Measurements from ENCODE around the gene MAP2.

Gene MAP2

GRCh38 chr2:209451209-209451834 is 27.5 kb downstream of the MAP2 start:
- Histone ChIP-seq H3K36me3 (ENCODE audit: control insufficient read depth in 1 of 2, insufficient read depth in 2 of 2, low read depth in 1 of 2, low read length in 2 of 2) (no peaks in the 10 kb centered on the region), H3K4ac (ENCODE audit: low read depth in 1 of 2, low read length in 2 of 2) (no peak overlapping the region), H3K18ac (ENCODE audit: low read depth in 1 of 2, low read length in 2 of 2) (no peak overlapping the region), H3K27ac (ENCODE audit: low read length, poor library complexity, severe bottlenecking) (no peak overlapping the region), H3K9ac (ENCODE audit: low read length) (no peak overlapping the region), H2BK120ac (ENCODE audit: low read depth, low read length) (no peak overlapping the region), H2BK15ac (ENCODE audit: low read depth, poor library complexity, severe bottlenecking) (no peak overlapping the region), H3K14ac (ENCODE audit: low read length in 2 of 2) (no peak overlapping the region), H4K91ac (ENCODE audit: low read length) (no peak overlapping the region), H3K27me3 (ENCODE audit: control insufficient read depth in 1 of 2, insufficient read depth in 1 of 2, low read length in 2 of 2) (no peaks in the 10 kb centered on the region), H2AK5ac (ENCODE audit: low read length, severe bottlenecking) (no peak overlapping the region), H3K4me1 (ENCODE audit: control insufficient read depth, insufficient read depth, low read depth, low read length) (no peaks in the 10 kb centered on the region), H4K8ac (ENCODE audit: low read length) (no peak overlapping the region), H3K9me3 (ENCODE audit: control insufficient read depth, low read length) (no peaks in the 10 kb centered on the region), H2AFZ (ENCODE audit: low read depth, low read length) (no peak overlapping the region), H3K4me3 (ENCODE audit: insufficient read depth in 1 of 2, low read depth in 1 of 2, low read length in 2 of 2) (no peak overlapping the region), H3K79me1 (replicated peaks; ENCODE audit: low read length, poor library complexity, severe bottlenecking) (no peaks in the 10 kb centered on the region), H2BK5ac (ENCODE audit: low read depth, low read length, poor library complexity, severe bottlenecking) (no peak overlapping the region), H2BK12ac (ENCODE audit: low read length in 2 of 2) (no peak overlapping the region), H3K23ac (ENCODE audit: low read length in 2 of 2) (no peak overlapping the region), H3K4me2 (ENCODE audit: low read length, poor library complexity, severe bottlenecking) (no peak overlapping the region)
- DNase-seq = no peak
- 57% methylated on average over 3 of the region's 3 CpGs for WGBS

GRCh38 chr2:209456489-209456888 is 32.6 kb downstream of the MAP2 start:
- no peak overlapping the region for H3K23ac ChIP-seq (ENCODE audit: low read length in 2 of 2)
- H3K4me3 ChIP-seq (ENCODE audit: insufficient read depth in 1 of 2, low read depth in 1 of 2, low read length in 2 of 2) = no peak overlapping the region
- H3K14ac ChIP-seq (ENCODE audit: low read length in 2 of 2) = no peak overlapping the region
- no peak overlapping the region for H4K8ac ChIP-seq (ENCODE audit: low read length)
- H2AFZ ChIP-seq (ENCODE audit: low read depth, low read length) = no peak overlapping the region
- no peak overlapping the region for H3K18ac ChIP-seq (ENCODE audit: low read depth in 1 of 2, low read length in 2 of 2)
- H3K36me3 ChIP-seq (ENCODE audit: control insufficient read depth in 1 of 2, insufficient read depth in 2 of 2, low read depth in 1 of 2, low read length in 2 of 2) = no peaks in the 10 kb centered on the region
- H3K4me1 ChIP-seq (ENCODE audit: control insufficient read depth, insufficient read depth, low read depth, low read length) = no peaks in the 10 kb centered on the region
- no peak overlapping the region for H2BK15ac ChIP-seq (ENCODE audit: low read depth, poor library complexity, severe bottlenecking)
- H3K79me1 ChIP-seq (replicated peaks; ENCODE audit: low read length, poor library complexity, severe bottlenecking) = no peaks in the 10 kb centered on the region
- H3K27me3 ChIP-seq (ENCODE audit: control insufficient read depth in 1 of 2, insufficient read depth in 1 of 2, low read length in 2 of 2) = no peaks in the 10 kb centered on the region
- H3K27ac ChIP-seq (ENCODE audit: low read length, poor library complexity, severe bottlenecking) = no peak overlapping the region
- no peak overlapping the region for H2AK5ac ChIP-seq (ENCODE audit: low read length, severe bottlenecking)
- H4K91ac ChIP-seq (ENCODE audit: low read length) = no peak overlapping the region
- no peak overlapping the region for H2BK120ac ChIP-seq (ENCODE audit: low read depth, low read length)
- H3K4me2 ChIP-seq (ENCODE audit: low read length, poor library complexity, severe bottlenecking) = no peak overlapping the region
- no peak overlapping the region for H3K9ac ChIP-seq (ENCODE audit: low read length)
- H2BK12ac ChIP-seq (ENCODE audit: low read length in 2 of 2) = no peak overlapping the region
- DNase-seq = no peak
- no peak overlapping the region for H2BK5ac ChIP-seq (ENCODE audit: low read depth, low read length, poor library complexity, severe bottlenecking)
- no peaks in the 10 kb centered on the region for H3K9me3 ChIP-seq (ENCODE audit: control insufficient read depth, low read length)
- H3K4ac ChIP-seq (ENCODE audit: low read depth in 1 of 2, low read length in 2 of 2) = no peak overlapping the region

DNA sequence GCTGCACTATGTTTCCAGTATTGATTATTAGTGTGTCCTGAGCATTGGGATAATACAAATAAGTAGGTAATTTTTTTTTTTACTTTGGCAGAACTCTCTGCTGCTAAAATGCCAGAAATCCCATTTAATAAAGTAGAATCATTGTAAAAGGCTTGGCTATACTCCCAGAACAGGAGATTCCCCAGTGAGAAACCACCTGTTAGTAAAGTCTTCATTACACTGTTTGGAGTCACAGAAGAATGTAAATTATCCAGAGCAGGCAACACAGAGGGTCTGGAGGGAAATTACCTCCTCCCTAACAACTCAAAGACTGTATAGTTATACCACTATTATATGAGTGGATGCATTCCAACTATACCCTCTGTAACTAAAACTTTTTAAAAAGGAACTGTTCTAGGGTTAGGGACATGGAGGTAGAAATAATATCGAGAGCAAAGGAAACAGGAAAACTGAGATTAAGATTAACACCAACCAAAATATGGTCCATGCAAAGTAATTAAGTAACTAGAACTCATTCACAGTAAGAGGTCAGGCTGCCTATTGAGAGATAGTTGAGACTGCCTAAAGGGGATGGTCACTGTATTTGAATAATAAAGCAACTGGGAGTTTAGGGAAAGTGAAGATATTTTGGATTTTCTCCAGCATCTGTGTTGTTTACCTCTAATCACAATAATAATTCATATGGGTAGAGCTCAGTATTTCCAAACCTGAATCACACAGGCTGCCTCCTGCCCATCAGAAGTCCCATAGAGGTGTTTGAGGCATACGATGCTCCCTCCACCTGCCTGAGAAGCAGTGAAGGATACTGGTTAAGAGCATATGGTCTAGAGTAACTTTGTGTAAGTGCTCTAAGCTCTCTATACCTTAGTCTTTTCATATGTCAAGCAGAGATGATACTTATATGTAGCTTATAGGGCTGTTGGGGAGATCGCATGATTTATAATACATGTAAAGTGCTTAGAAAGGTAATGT is 34.4 kb downstream of the MAP2 start:
- Histone ChIP-seq H3K4ac (ENCODE audit: low read depth in 1 of 2, low read length in 2 of 2) (no peak overlapping the region), H2BK15ac (ENCODE audit: low read depth, poor library complexity, severe bottlenecking) (no peak overlapping the region), H3K18ac (ENCODE audit: low read depth in 1 of 2, low read length in 2 of 2) (no peak overlapping the region), H3K9ac (ENCODE audit: low read length) (no peak overlapping the region), H3K27me3 (ENCODE audit: control insufficient read depth in 1 of 2, insufficient read depth in 1 of 2, low read length in 2 of 2) (no peaks in the 10 kb centered on the region), H3K4me1 (ENCODE audit: control insufficient read depth, insufficient read depth, low read depth, low read length) (no peaks in the 10 kb centered on the region), H3K4me2 (ENCODE audit: low read length, poor library complexity, severe bottlenecking) (no peak overlapping the region), H2BK5ac (ENCODE audit: low read depth, low read length, poor library complexity, severe bottlenecking) (no peak overlapping the region), H2AFZ (ENCODE audit: low read depth, low read length) (no peak overlapping the region), H4K8ac (ENCODE audit: low read length) (no peak overlapping the region), H2AK5ac (ENCODE audit: low read length, severe bottlenecking) (no peak overlapping the region), H3K9me3 (ENCODE audit: control insufficient read depth, low read length) (no peaks in the 10 kb centered on the region), H3K27ac (ENCODE audit: low read length, poor library complexity, severe bottlenecking) (no peak overlapping the region), H3K23ac (ENCODE audit: low read length in 2 of 2) (no peak overlapping the region), H2BK12ac (ENCODE audit: low read length in 2 of 2) (no peak overlapping the region), H3K36me3 (ENCODE audit: control insufficient read depth in 1 of 2, insufficient read depth in 2 of 2, low read depth in 1 of 2, low read length in 2 of 2) (no peaks in the 10 kb centered on the region), H3K4me3 (ENCODE audit: insufficient read depth in 1 of 2, low read depth in 1 of 2, low read length in 2 of 2) (no peak overlapping the region), H2BK120ac (ENCODE audit: low read depth, low read length) (no peak overlapping the region), H3K79me1 (replicated peaks; ENCODE audit: low read length, poor library complexity, severe bottlenecking) (no peaks in the 10 kb centered on the region), H3K14ac (ENCODE audit: low read length in 2 of 2) (no peak overlapping the region), H4K91ac (ENCODE audit: low read length) (no peak overlapping the region)
- 60% methylated on average over 1 of the region's 3 CpGs for WGBS
- no peak for DNase-seq

DNA sequence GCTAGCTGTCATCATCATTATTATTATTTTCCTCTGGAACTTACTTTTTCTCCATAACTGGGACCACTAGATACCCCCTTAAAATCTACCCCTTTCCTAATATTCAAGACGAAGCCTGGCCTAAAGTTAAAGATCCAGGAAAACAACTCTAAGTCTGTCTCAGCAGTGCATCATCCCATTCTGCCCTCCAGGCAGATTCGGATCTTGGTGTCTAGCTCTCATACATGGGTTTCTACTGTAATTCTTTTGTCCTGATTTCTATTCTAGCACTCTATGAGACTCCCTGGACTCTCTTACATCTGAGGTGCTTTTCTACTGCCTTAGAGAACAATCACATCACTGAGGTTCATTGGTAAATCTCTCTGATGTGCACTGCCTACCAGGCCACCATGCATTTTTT is 35.5 kb downstream of the MAP2 start:
- Histone ChIP-seq H2AK5ac (ENCODE audit: low read length, severe bottlenecking) (no peak overlapping the region), H3K4me1 (ENCODE audit: control insufficient read depth, insufficient read depth, low read depth, low read length) (no peaks in the 10 kb centered on the region)
- WGBS = 83% methylated on average over 2 of the region's 2 CpGs

More for the DNA sequence above, 35.5 kb downstream of the MAP2 start:
- no peak overlapping the region for H2BK12ac ChIP-seq (ENCODE audit: low read length in 2 of 2)
- no peaks in the 10 kb centered on the region for H3K36me3 ChIP-seq (ENCODE audit: control insufficient read depth in 1 of 2, insufficient read depth in 2 of 2, low read depth in 1 of 2, low read length in 2 of 2)
- no peaks in the 10 kb centered on the region for H3K27me3 ChIP-seq (ENCODE audit: control insufficient read depth in 1 of 2, insufficient read depth in 1 of 2, low read length in 2 of 2)
- H4K91ac ChIP-seq (ENCODE audit: low read length) = no peak overlapping the region
- no peak overlapping the region for H3K4me3 ChIP-seq (ENCODE audit: insufficient read depth in 1 of 2, low read depth in 1 of 2, low read length in 2 of 2)
- no peak for DNase-seq
- H3K9ac ChIP-seq (ENCODE audit: low read length) = no peak overlapping the region
- H3K27ac ChIP-seq (ENCODE audit: low read length, poor library complexity, severe bottlenecking) = no peak overlapping the region
- H3K79me1 ChIP-seq (replicated peaks; ENCODE audit: low read length, poor library complexity, severe bottlenecking) = no peaks in the 10 kb centered on the region
- H3K9me3 ChIP-seq (ENCODE audit: control insufficient read depth, low read length) = no peaks in the 10 kb centered on the region
- H2BK5ac ChIP-seq (ENCODE audit: low read depth, low read length, poor library complexity, severe bottlenecking) = no peak overlapping the region
- H2BK120ac ChIP-seq (ENCODE audit: low read depth, low read length) = no peak overlapping the region
- H3K23ac ChIP-seq (ENCODE audit: low read length in 2 of 2) = no peak overlapping the region
- H4K8ac ChIP-seq (ENCODE audit: low read length) = no peak overlapping the region
- H3K4ac ChIP-seq (ENCODE audit: low read depth in 1 of 2, low read length in 2 of 2) = no peak overlapping the region
- no peak overlapping the region for H2BK15ac ChIP-seq (ENCODE audit: low read depth, poor library complexity, severe bottlenecking)
- no peak overlapping the region for H3K14ac ChIP-seq (ENCODE audit: low read length in 2 of 2)
- H2AFZ ChIP-seq (ENCODE audit: low read depth, low read length) = no peak overlapping the region
- H3K4me2 ChIP-seq (ENCODE audit: low read length, poor library complexity, severe bottlenecking) = no peak overlapping the region
- no peak overlapping the region for H3K18ac ChIP-seq (ENCODE audit: low read depth in 1 of 2, low read length in 2 of 2)
